Cardiac fibroblast (primary cell): ENCODE data around the gene ACVRL1.

Source experiments
- DNase-seq, 2 donors: peaks; one replicate each; pipeline versions ENCODE4 v3.0.0 to v3.0.0-alpha.2; 2010; ENCODE audit warnings: low read depth in 2 of 2
- H3K4me3 ChIP-seq, 2 donors: replicated peaks in 1 of 2; 1 replicate in 1 of 2; 2 replicates in 1 of 2; pipeline ENCODE4 v1.5.1; 2011; ENCODE audit warnings: low read depth in 2 of 2, low read length in 2 of 2, mild to moderate bottlenecking in 2 of 2, moderate library complexity in 1 of 2
- TF ChIP-seq, protein P1 (sequence below): IDR thresholded peaks from one replicate; pipeline ENCODE4 v1.5.1; 2011; ENCODE audit warnings: low read depth, mild to moderate bottlenecking, low read length, inconsistent platforms

The ACVRL1 gene

GRCh38 chr12:51922146-51922545 is 14.8 kb downstream of the ACVRL1 start:
- TF ChIP-seq, protein P1, sequence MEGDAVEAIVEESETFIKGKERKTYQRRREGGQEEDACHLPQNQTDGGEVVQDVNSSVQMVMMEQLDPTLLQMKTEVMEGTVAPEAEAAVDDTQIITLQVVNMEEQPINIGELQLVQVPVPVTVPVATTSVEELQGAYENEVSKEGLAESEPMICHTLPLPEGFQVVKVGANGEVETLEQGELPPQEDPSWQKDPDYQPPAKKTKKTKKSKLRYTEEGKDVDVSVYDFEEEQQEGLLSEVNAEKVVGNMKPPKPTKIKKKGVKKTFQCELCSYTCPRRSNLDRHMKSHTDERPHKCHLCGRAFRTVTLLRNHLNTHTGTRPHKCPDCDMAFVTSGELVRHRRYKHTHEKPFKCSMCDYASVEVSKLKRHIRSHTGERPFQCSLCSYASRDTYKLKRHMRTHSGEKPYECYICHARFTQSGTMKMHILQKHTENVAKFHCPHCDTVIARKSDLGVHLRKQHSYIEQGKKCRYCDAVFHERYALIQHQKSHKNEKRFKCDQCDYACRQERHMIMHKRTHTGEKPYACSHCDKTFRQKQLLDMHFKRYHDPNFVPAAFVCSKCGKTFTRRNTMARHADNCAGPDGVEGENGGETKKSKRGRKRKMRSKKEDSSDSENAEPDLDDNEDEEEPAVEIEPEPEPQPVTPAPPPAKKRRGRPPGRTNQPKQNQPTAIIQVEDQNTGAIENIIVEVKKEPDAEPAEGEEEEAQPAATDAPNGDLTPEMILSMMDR, result no peak
- H3K4me3 ChIP-seq, result no peak overlapping the region
- no peak for DNase-seq

DNA sequence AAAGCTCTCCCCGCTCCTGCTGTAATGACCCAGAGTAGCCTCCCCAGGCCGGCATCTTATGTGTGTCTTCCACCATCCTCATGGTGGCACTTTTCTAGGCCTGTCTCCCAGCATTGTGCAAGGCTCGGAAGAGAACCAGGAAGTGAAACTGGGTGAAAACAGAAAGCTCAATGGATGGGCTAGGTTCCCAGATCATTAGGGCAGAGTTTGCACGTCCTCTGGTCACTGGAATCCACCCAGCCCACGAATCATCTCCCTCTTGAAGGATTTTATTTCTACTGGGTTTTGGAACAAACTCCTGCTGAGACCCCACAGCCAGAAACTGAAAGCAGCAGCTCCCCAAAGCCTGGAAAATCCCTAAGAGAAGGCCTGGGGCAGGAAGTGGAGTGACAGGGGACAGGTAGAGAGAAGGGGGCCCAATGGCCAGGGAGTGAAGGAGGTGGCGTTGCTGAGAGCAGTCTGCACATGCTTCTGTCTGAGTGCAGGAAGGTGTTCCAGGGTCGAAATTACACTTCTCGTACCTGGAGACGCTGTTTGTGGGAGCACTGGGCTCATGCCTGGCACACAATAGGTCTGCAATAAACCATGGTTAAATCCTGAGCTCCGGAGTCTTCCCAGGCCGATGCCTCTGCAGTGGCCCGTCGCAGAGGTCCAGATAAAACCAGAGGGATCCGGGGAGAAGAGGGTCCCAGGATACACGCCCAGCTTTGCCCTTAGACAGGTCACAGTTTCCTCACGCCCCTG is 15.6 kb downstream of the ACVRL1 start:
- TF ChIP-seq, protein P1, result no peak
- H3K4me3 ChIP-seq, result no peak overlapping the region
- peak; percentile 56 to 87 for DNase-seq

DNA sequence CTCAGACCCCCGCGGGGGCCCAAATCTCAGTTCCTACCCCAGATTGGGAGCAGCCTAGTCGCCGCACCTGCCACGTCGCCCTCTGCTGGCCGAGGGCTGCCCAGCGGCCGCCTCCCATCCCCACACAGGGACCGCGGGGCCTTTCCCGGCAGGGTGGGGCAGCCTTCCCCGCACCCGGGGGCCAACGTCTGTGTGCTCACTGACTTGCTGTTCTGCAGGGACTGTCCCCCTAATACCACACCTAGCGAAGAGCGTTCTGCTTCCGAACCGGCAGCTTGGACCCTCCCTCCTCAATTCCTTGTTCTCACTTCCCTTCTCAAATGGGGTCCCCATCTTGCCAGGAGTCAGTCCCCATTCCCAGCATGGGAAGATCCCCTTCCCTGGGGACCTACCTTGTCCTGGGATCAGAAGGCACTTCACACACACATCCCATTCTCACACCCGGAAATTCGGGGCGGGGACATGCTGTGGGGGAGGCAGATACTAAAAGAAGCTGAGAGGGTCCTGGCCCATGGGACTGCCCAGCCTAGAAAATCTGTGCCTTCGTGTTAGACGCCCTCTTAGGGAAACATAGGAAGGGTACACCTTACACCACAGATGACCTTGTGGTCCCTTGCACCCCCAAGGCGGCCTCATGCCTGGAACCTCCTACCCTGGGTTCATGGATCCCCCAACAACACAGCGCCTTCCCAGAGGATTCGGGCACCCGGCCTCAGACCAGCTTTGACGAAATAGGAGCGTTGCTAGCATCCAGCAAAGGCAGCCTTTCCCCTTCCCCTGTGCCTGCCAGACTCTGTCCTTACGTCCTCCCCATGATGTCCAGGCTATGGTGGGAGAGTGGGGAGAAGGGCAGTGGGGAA is 16.4 kb downstream of the ACVRL1 start:
- no peak overlapping the region for H3K4me3 ChIP-seq
- DNase-seq, result peak; percentile 48 to 57
- TF ChIP-seq, protein P1, result peak; percentile 86

GRCh38 chr12:51924551-51925319 is 17.4 kb downstream of the ACVRL1 start:
- TF ChIP-seq, protein P1, result no peak
- H3K4me3 ChIP-seq, result no peak overlapping the region
- no peak for DNase-seq

GRCh38 chr12:51925346-51926063 is 18.2 kb downstream of the ACVRL1 start:
- peak in 1 of 2 donors; percentile 7 for DNase-seq
- TF ChIP-seq, protein P1, result no peak
- no peak overlapping the region for H3K4me3 ChIP-seq

DNA sequence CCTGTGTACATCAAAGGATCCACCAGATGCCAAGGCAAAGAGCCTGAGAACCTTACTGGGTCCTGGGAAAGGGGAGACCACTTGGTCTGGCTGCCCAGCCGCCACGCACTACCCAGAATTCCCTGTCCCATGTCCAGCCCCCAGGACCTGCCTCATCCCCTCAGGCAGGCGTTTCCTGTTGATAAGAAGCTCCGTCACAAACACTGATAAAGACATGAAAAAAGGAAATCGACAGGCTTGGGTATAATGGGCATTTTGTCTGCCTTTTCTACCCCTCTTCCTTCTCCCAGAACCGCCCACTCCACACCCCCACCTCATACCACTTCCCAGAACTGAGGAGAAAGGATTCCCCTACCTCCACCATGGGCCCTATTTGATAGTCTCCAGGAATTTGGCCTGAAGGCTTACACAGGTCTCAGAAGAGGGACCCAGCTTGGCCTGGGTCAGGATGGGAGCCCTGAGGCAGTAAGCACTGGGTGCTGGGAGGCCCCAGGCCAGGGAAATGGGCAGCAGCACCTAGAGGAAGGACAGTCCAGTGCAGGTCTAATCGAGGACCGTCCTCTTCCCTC is 18.8 kb downstream of the ACVRL1 start:
- no peak overlapping the region for H3K4me3 ChIP-seq
- peak in 1 of 2 donors; percentile 86 for DNase-seq
- TF ChIP-seq, protein P1, result no peak
